Measurements from ENCODE around the gene PAPPA. TPM values are rescaled to one million over a fixed set of nuclear protein-coding genes. Genes with fewer than 3 reads are reported as not detected.

Gene PAPPA
- total and polyA plus RNA-seq, 9 of the 15 experiments (the other 6 are each of a cell fraction or from before 2014, with no cell fraction given) = 0.06 to 0.18 (median 0.11) TPM

DNA sequence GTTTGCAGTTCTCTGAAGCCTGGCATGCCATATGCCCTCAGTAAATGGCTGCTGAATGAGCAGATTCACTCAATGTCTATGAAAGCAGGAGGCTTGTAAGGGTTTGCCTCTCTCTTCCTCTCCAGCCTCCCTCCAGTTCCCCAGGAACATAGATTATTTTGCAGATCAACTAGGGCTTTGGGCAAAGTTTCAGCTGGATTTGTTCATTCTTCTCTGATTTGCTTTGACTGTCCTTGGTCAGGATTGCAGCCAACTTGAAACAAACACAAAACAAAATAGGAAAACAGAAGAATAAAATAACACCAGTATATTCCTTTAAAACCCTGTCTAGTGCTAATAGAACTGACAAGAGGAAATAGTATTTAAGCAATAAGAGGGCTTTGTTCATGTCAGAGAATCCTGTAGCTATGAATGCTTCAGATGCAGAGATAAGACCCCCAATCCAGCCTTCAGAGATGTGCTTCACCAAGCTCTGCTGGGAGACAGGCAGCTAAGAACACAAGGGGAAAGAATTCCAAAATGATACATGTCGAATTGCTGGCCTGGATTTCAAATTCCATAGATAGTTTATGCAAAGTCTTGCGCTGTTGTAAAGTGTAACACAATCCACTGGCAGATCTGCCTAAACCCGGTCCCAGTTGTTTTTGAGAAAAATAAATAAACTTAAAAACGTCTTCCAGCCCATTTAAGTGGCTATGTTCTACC, 174.3 kb downstream of the PAPPA start:
- ChIA-PET POLR2A (interaction anchor here (0.6 to 0.9 kb wide), 3 partner anchors 16 to 1660 kb away, joined by 3 to 4 read pairs (median 3); no protein-coding TSS in a partner anchor), CTCF (ENCODE audit: low intra/inter-chr PET ratio) (no interaction called here)
- ATAC-seq (no peak), FAIRE-seq (no peak), DNase-seq (ENCODE audit: extremely low read depth in 1 of 4, low spot score in 3 of 4) (no peak)
- no peaks in the 10 kb centered on the region for H3K27me3 ChIP-seq (ENCODE audit: control insufficient read depth in 2 of 2, insufficient read depth in 2 of 2, low read length in 2 of 2)
- no peak for TF ChIP-seq IFI16 (CRISPR knock-in tag; IDR thresholded peaks at IDR 0.05)
- TF ChIP-seq, protein P1, sequence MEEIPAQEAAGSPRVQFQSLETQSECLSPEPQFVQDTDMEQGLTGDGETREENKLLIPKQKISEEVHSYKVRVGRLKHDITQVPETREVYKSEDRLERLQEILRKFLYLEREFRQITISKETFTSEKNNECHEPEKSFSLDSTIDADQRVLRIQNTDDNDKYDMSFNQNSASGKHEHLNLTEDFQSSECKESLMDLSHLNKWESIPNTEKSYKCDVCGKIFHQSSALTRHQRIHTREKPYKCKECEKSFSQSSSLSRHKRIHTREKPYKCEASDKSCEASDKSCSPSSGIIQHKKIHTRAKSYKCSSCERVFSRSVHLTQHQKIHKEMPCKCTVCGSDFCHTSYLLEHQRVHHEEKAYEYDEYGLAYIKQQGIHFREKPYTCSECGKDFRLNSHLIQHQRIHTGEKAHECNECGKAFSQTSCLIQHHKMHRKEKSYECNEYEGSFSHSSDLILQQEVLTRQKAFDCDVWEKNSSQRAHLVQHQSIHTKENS (CRISPR knock-in tag; IDR thresholded peaks at IDR 0.05) = no peak
- TF ChIP-seq CEBPG (CRISPR knock-in tag; IDR thresholded peaks at IDR 0.05) = no peak
- no peak for TF ChIP-seq CEBPG (tag; conservative IDR thresholded peaks at IDR 0.05 in 1 of 2, IDR thresholded peaks at IDR 0.05 in 1 of 2)
- no peak for TF ChIP-seq NBN (IDR thresholded peaks at IDR 0.05; ENCODE audit: low read depth)
- no peak for TF ChIP-seq GATAD2B (IDR thresholded peaks at IDR 0.05; ENCODE audit: borderline replicate concordance)
- no peak for TF ChIP-seq KAT8 (IDR thresholded peaks at IDR 0.05; ENCODE audit: low read depth)
- TF ChIP-seq MTA2 (IDR thresholded peaks at IDR 0.05; ENCODE audit: low read depth) = no peak
- TF ChIP-seq NELFE (IDR thresholded peaks at IDR 0.05; ENCODE audit: insufficient read depth, insufficient read length) = no peak
- TF ChIP-seq, protein P2, sequence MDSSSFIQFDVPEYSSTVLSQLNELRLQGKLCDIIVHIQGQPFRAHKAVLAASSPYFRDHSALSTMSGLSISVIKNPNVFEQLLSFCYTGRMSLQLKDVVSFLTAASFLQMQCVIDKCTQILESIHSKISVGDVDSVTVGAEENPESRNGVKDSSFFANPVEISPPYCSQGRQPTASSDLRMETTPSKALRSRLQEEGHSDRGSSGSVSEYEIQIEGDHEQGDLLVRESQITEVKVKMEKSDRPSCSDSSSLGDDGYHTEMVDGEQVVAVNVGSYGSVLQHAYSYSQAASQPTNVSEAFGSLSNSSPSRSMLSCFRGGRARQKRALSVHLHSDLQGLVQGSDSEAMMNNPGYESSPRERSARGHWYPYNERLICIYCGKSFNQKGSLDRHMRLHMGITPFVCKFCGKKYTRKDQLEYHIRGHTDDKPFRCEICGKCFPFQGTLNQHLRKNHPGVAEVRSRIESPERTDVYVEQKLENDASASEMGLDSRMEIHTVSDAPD (CRISPR knock-in tag; IDR thresholded peaks at IDR 0.05) = no peak
- TF ChIP-seq EP300 (IDR thresholded peaks at IDR 0.05; ENCODE audit: low read length) = no peak
- no peak overlapping the region for H2AFZ ChIP-seq (ENCODE audit: low read depth, low read length)
- no peak overlapping the region for H3K27ac ChIP-seq (ENCODE audit: extremely low read depth, low read depth, low read length)
- no peak overlapping the region for H3K9ac ChIP-seq (ENCODE audit: insufficient read depth in 1 of 2, low read depth in 2 of 2, low read length in 2 of 2)
- intact Hi-C loops (cut with micrococcal nuclease) (no loop called here), in situ Hi-C loops (cut with MboI) (no loop called here)
- no peaks in the 10 kb centered on the region for H3K9me3 ChIP-seq (replicated peaks; ENCODE audit: control insufficient read depth, insufficient read depth, low read depth, low read length)
- H3K9me1 ChIP-seq (ENCODE audit: control insufficient read depth, insufficient read depth, low read length) = no peaks in the 10 kb centered on the region
- H4K20me1 ChIP-seq (replicated peaks; ENCODE audit: control insufficient read depth, insufficient read depth, low read length) = no peaks in the 10 kb centered on the region
- H3K79me2 ChIP-seq (ENCODE audit: control insufficient read depth, insufficient read depth, low read length) = no peaks in the 10 kb centered on the region
- peaks cover under 1 to 2% of the 10 kb centered on the region in 2 experiments; a peak in 2 of 5 replicates for H3K4me1 ChIP-seq (replicated peaks in 1 of 2; ENCODE audit: control insufficient read depth in 2 of 2, insufficient read depth in 2 of 2, low read length in 2 of 2)
- no peak overlapping the region for H3K4me2 ChIP-seq (ENCODE audit: insufficient read depth, low read length)
- BruUV-seq (replicated peaks) = no TSS peak
- H3K4me3 ChIP-seq = no peak overlapping the region
- H3K36me3 ChIP-seq (ENCODE audit: control insufficient read depth, insufficient read depth, low read length) = no peaks in the 10 kb centered on the region
- 25% methylated on average over 4 of the region's 4 CpGs for WGBS (ENCODE audit: insufficient coverage, low coverage, missing lambda C conversion rate)
